Measurements from ENCODE around the gene MNX1.

The MNX1 gene

DNA sequence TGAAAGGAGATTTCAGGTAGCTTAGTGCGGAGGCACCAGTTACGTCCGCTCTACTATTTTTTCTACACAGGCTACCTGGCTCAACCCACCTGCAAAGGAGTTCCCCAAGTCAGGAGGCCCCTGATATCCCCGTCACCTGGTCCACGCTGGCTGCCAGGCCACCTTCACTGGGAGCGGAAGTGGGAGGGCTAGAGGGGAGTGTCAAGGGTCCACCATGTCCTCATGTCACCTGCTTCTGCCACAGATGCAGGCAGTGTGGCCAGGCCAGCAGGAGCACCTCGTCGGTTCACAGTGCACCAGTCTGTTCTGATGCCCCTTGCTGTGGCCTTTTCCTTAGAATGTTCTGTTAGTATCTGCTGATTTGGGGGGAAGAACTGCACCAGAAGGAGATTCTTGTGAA lies 44.1 kb downstream of the MNX1 start:
- no peak for DNase-seq

DNA sequence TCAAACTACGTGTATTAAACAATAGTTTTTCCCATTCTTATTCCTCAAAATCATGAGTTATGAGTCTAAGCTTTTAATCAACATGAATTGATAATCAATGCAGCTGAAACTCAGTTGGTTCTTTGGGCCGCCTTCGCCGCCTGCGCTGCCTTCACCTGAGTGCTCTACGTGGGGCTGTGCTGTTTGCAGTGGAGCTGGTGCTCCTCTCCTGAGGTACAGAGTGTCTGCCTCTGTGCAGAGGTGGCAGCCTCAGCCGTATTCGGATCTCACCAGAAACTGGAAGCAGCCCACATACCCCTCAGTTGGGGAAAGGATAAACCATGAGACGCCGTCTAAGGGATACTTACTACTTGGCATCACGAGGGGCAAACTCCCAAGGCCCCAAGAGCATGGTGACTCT lies 45.5 kb downstream of the MNX1 start:
- no peak for DNase-seq

DNA sequence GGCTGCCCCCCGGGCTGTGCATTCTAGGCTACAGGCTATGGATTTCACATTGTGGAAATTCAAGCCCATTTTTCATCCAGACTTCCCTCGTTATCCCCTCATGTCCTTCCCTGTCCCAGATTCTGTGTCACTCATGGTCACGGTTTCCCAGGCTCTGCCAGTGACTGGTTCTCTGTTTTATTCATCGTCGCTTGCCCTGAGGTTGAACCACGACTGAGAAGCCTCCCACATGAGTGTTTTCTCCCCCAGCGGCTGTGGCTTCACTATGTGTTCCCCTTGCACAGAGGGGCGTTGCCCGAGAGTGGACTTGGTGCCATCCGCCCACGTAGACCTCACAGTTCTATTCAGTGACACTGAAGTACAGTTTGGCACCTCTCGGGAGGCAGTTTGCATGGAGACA lies 47.0 kb downstream of the MNX1 start:
- DNase-seq = no peak

DNA sequence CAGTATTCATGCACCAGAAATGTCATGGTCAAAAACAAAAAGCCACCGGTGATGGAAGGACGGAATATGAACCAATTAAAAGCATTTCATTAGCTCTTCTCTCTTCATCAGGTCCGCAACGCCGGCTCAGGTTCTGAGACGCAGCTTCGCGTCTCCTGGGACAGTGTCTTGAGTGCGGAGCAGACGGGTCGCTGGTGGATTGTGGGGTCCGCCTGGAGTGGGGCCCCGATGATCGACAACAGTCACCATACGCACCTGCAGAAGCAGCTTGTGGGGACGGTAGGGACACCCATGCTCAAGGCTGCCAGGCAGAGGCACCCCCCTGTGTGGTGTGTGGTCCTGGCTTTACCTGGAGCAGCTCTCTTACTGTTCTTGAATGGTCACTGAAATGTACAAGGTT lies 47.6 kb downstream of the MNX1 start:
- no peak for DNase-seq

DNA sequence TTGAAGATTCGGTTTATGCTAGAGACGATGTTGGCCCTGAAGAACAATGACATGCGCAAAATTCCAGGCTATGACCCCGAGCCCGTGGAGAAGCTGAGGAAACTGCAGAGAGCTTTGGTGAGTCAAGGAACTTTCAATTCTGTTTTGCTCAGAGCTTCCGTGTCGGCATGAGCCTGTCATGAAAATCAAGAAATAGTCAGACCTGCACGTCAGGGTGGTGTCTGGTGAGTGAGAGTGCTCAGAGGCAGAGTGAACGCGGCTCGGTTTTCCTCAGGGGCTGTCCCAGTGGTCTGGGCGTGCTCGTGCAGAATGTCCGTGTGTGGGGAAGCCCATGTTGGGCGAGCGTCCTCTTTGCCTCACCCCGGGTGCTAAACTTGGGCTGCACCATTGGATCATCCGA lies 48.3 kb downstream of the MNX1 start:
- no peak for DNase-seq

DNA sequence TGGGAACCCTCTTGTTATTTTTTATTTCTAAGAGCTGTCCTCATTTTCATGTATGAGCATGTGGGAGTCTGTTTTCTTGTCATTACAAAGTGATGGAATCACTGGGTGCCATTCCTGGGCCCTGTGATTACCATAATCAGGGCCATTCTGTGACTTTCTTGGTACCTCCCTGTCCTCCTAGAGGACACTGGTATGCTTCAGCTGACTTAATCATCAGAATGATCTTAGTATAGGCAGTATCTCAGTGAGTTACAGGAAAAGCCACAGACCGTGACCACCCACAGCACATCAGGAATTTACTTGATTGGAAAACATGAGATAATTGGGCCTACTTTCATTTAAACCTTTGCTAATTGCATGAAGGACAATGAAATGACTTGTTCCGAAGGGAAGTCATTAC lies 53.7 kb downstream of the MNX1 start:
- DNase-seq = no peak

DNA sequence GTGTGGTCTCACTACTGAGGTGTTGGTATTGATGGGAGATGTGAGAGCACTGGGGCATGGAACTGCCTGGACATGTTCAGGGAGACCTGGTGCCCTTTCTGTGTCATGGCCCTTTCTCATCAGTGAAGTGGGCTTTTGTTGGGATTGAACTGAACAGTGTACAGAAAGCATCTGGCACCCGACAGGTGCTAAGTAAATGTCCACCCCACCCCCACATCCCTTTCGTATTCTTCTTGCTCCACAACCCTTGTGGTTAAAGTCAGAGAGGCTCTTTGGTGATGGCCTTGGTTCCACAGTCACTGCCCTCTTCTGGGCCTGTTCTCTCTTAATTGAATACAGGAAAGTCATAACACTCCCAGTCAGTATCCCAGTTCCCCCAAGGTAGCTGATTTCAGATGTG lies 55.5 kb downstream of the MNX1 start:
- DNase-seq = no peak
